Measurements from ENCODE around the gene SLC7A1.

- no peak for TF ChIP-seq ELK1 (IDR thresholded peaks at IDR 0.05; ENCODE audit: borderline replicate concordance, low read depth, low read length)
- TF ChIP-seq RCOR1 (IDR thresholded peaks at IDR 0.05; ENCODE audit: insufficient replicate concordance, low read length) = no peak
- no peak for TF ChIP-seq POLR2A (IDR thresholded peaks at IDR 0.05; ENCODE audit: low read depth, low read length)
- no peak for TF ChIP-seq RAD21 (IDR thresholded peaks at IDR 0.05; ENCODE audit: low read length)
- no peak for TF ChIP-seq CTCF (conservative IDR thresholded peaks at IDR 0.05; ENCODE audit: low read depth, low read length)
- no peak for TF ChIP-seq USF2 (IDR thresholded peaks at IDR 0.05; ENCODE audit: low read depth, low read length)
- TF ChIP-seq SMC3 (IDR thresholded peaks at IDR 0.05; ENCODE audit: low read depth, low read length) = no peak
- no peak for TF ChIP-seq FOS (IDR thresholded peaks at IDR 0.05; ENCODE audit: low read depth, low read length)
- no peak for TF ChIP-seq MAZ (IDR thresholded peaks at IDR 0.05; ENCODE audit: borderline replicate concordance, low read depth, low read length)
These were observed 23.5 kb downstream of the SLC7A1 start for GRCh38 chr13:29571876-29572570.
